GM18868 (cell line): ENCODE results near the gene CCDC186.
A peak's percentile ranks its signal among the peaks of the same experiment; 100 is the strongest.

Experiments used
- ATAC-seq: cut with Tn5 transposase; IDR thresholded peaks from one replicate; pipeline ENCODE4 v1.9.1; 2021; ENCODE audit warnings: mild to moderate bottlenecking, moderate library complexity; ENCODE audit not compliant: unreplicated experiment

CCDC186 gene

GRCh38 chr10:114115661-114116445, 58.1 kb downstream of the CCDC186 start:
- ATAC-seq = no peak

DNA sequence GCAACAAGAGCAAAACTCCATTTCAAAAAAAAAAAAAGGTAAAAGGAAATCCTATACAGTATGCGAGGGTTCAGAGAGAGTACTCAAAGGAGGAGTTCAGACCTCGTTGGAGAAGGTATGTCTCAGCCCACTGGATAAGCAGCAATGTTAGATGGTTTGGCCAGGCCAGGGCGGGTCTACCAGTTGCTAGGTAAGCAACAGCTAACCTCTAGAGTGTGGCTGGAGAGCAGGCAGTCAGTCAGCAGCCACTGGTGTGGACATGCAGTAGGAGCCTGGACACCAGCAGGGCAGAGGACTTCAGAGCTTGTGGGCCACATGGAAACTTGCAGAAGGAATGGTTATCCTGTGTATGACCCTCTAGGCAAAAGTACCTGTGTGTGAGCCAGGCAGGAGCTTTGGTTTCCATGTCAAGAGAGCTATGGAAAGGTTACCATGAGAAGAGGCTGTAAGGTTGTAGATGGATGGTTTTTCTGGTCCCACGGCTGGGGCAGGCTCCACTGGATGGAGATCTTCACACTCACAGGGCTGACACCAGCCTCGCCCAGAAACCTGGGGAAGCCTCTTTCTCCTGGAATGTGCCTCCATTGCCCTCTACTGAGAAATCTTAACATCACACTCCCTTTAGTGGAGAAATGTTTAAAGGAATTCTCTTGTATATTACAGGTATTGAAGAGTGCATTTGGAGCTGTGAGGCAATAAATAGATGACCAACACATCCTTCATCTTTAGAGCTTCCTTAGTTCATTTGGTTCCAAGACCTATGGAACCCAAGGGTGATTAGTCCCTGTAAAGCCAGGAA, 63.6 kb downstream of the CCDC186 start:
- no peak for ATAC-seq

- no peak for ATAC-seq
These were observed 70.7 kb downstream of the CCDC186 start for GRCh38 chr10:114103284-114103683.

GRCh38 chr10:114102256-114102655, 71.7 kb downstream of the CCDC186 start:
- ATAC-seq = no peak

GRCh38 chr10:114100848-114101741, 72.9 kb downstream of the CCDC186 start:
- no peak for ATAC-seq

DNA sequence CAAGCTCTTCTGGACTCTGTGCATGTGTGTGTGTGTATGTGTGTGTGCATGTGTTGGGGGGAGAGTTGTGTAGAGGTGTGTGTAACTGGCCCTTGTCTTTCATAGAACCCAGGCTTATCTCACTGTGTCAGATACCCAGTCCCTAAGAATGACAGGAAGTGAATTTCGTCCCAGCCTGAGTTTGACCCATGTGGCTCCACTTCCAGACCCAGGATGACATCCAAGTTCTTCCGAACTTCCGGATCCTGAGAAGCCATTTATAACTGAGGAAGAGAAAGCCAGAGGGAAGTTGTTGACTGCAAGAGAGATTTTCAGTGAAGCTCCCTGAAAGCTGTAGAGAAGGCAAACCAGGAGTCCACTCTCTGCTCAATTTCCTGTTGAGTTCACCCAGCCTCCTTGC, 77.1 kb downstream of the CCDC186 start:
- ATAC-seq = no peak

DNA sequence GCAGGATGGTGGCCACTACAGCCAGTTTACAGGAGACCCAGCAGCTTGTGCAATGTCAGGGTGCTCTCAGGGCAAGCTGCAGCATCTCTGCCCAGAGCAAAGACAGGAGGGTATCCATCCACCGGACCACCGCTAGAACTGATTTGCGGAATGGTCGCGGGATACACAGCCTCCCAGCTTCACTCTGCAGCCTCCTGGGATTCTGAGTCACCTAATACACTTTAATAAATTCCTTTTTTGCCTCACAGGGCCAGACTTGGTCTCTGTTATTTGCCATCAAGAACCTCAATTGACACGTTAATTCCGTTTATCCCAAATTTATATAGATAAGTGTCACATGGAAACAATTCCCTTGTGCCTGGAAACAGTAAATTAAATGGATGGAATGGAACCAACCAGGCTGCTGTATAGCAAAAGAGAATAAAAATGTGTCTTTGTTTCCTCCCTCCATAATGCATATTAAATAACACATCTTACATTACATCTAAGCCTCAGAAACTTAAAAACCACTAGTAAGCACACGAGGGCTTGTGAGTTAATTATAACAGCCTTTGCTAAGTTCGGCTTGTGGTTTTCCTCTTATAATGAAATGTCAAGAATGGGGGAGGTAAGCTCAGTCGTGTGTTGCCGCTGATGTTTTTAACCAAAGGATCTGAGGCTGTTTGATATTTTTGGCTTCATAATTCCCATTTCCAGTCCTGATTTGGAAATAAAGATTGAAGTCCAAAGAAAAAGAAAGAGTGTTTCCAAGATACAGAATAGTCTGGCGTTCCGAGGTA, 78.3 kb downstream of the CCDC186 start:
- peak; percentile 53 for ATAC-seq

- ATAC-seq = peak; percentile 67
These were observed 79.2 kb downstream of the CCDC186 start for GRCh38 chr10:114094795-114095194.

- ATAC-seq = no peak
These were observed 86.3 kb downstream of the CCDC186 start for GRCh38 chr10:114087655-114088054.

- ATAC-seq = no peak
These were observed 86.7 kb downstream of the CCDC186 start for GRCh38 chr10:114087255-114087654.

DNA sequence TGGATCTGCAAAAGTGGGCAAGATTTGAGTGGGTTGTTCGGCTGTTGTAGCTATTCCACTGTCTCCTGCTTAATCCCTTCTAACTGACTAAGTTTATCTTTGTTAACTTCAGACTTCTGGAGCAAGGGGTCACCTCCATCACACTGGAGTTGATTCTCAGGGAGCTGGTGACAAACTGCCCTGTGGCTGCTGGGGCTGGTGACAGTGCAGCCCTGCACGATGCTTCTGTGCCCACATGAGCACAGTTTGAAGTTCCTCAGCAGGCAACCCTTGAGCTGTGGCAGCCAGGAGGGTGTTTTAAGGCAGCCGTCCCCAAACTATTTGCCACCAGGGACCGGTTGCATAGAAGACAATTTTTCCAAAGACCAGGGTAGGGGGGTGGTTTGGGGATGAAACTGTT, 89.8 kb downstream of the CCDC186 start:
- ATAC-seq = no peak

- ATAC-seq = no peak
These were observed 91.0 kb downstream of the CCDC186 start for GRCh38 chr10:114083040-114083439.

DNA sequence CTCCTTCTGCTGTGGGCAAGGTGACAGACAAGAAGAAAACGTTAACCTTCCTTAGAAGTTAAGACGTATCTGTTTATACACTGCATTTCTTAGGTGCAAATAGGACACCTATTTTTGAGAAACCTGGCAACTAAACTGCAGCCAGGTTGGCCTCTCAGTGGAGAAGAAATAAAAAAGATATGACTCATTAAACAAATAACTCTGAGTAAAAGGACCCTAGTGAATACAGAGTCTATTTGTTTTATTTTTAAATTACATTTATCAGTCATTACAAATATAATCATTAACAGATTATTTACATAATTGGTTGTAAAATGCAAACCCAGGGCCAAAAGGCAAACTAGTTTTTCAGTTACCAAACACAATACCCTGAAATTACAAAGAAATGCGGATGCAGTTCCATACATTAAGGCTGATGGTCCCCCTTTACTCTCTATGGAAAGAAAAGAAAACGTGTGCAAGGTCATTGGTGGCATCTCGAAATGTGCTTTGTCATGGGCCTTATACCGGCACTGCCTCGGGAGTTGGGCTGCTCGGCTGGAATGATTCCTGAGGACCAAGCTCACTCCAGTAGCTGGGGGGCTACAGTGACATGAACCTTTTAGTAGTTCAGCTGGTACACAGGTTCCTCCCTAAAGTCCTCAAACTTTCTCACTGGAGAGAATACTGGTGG, 92.0 kb downstream of the CCDC186 start:
- no peak for ATAC-seq

DNA sequence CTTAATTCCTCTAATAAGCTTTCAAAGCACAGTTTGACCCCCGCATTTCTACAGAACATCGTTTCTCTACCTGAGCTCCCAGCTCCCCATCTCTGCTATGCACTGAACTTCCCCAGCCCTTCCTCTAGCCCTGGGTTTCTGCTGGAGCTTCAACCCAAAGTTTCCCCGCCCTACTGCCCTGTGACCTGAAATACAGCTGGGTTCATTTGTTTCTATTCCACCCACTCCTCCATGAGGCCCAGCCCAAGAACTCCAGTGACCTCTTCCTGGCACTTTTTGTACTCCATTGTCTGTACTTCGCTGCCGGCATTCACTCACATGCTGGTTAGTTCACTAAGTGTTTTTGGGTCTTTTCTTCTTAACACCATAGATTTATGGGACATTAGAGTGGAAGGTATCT, 94.6 kb downstream of the CCDC186 start:
- no peak for ATAC-seq

GRCh38 chr10:114078346-114078745, 95.7 kb downstream of the CCDC186 start:
- no peak for ATAC-seq

DNA sequence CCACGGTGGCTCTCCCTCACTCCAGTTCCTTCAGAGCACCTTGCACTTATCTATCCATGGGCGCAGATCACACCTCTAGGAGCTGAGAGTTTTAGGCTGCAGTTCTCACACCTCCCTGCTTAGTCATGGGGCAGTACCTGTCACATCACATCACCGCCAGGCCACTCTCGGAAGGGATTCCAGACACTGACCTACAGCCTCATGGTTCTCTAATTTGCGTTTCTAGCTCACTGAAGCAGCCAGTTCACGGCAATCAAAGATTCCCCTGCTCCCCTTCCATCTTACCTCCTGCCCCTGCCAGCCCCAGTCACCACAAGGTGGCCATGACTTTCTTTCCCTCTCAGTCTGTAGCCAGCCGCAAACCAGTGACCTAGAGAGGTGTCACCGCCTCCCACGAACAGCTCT, 96.2 kb downstream of the CCDC186 start:
- ATAC-seq = peak; percentile 55

DNA sequence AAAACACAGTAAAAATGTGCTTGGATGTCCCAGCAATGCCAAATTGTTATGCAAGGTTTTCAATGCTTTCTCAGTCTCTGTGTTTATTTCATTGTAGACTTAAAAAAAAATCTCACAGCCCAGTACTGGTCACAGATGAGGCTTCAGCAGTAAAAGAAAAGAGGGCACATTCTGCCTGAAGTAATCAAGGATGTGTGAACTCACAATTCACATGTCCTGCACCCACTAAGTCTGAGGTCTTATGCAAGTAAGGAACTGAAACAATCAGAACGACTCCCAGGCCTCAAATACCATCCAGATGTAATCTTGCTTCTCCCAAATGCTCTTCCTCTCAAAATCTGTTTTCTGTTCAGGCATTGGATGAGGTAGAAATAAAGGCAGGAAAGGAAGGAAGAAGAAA, 96.7 kb downstream of the CCDC186 start:
- peak; percentile 40 for ATAC-seq

GRCh38 chr10:114075093-114075492, 98.9 kb downstream of the CCDC186 start:
- ATAC-seq = no peak

GRCh38 chr10:114073395-114074186, 100.4 kb downstream of the CCDC186 start:
- ATAC-seq = peak; percentile 41
